Bronchial epithelial cell (primary cell): ENCODE data around the gene SEMA7A. TPM values are rescaled to one million over a fixed set of nuclear protein-coding genes. Genes with fewer than 3 reads are reported as not detected.

ENCODE experiments used
- DNase-seq: peaks from one replicate; pipeline ENCODE4 v3.0.0-alpha.2; 2010; ENCODE audit warnings: low read depth
- FAIRE-seq: peaks from 2 replicates; lab custom pipeline; 2011; peaks lifted over from hg19 to GRCh38; lab: Jason Lieb, UNC
- H3K27me3 ChIP-seq: 2 replicates; pipeline ENCODE4 v1.5.1; 2011; ENCODE audit warnings: low read length; ENCODE audit not compliant: control insufficient read depth, insufficient read depth
- H3K36me3 ChIP-seq: 2 replicates; pipeline ENCODE4 v1.5.1; 2011; ENCODE audit warnings: low read length; ENCODE audit not compliant: control insufficient read depth, insufficient read depth
- H3K4me3 ChIP-seq: 2 replicates; pipeline ENCODE4 v1.5.1; 2011; ENCODE audit warnings: mild to moderate bottlenecking, low read depth, low read length, control low read depth
- CTCF ChIP-seq: IDR thresholded peaks from 2 replicates; pipeline ENCODE4 v1.5.1; 2011; ENCODE audit warnings: mild to moderate bottlenecking, moderate library complexity, low read length, control low read depth, inconsistent platforms; ENCODE audit not compliant: insufficient read depth, severe bottlenecking
- total RNA-seq: library from RNA; depleted of rRNA; stranded (reverse); fragments of >200 nt; gene quantifications from 2 replicates; pipeline ENCODE4 v1.2.1, GENCODE V29; 2014

SEMA7A gene
- total RNA-seq, 1 donor from 2014 or later = 5.3 TPM

GRCh38 chr15:74380361-74381189 lies 53.2 kb downstream of the SEMA7A start:
- DNase-seq (no peak), FAIRE-seq (no peak)
- H3K27me3 ChIP-seq = no peaks in the 10 kb centered on the region
- TF ChIP-seq CTCF = no peak
- H3K4me3 ChIP-seq = no peak overlapping the region
- no peaks in the 10 kb centered on the region for H3K36me3 ChIP-seq

- Histone ChIP-seq H3K4me3 (no peak overlapping the region), H3K27me3 (no peaks in the 10 kb centered on the region), H3K36me3 (no peaks in the 10 kb centered on the region)
- FAIRE-seq (no peak), DNase-seq (peak; percentile 77)
- TF ChIP-seq CTCF = no peak
These were observed 54.9 kb downstream of the SEMA7A start for GRCh38 chr15:74378848-74379247.

GRCh38 chr15:74377831-74378766 lies 55.7 kb downstream of the SEMA7A start:
- FAIRE-seq = no peak
- no peak for TF ChIP-seq CTCF

GRCh38 chr15:74376825-74377581 lies 56.8 kb downstream of the SEMA7A start:
- DNase-seq (no peak), FAIRE-seq (no peak)
- no peak for TF ChIP-seq CTCF
- H3K4me3 ChIP-seq = no peak overlapping the region
- no peaks in the 10 kb centered on the region for H3K36me3 ChIP-seq
- no peaks in the 10 kb centered on the region for H3K27me3 ChIP-seq

More at GRCh38 chr15:74377831-74378766, 55.7 kb downstream of the SEMA7A start:
- Histone ChIP-seq H3K36me3 (no peaks in the 10 kb centered on the region), H3K4me3 (no peak overlapping the region), H3K27me3 (no peaks in the 10 kb centered on the region)
- DNase-seq = no peak

GRCh38 chr15:74376226-74376625 lies 57.5 kb downstream of the SEMA7A start:
- FAIRE-seq = no peak

More at GRCh38 chr15:74376226-74376625, 57.5 kb downstream of the SEMA7A start:
- TF ChIP-seq CTCF = no peak
- DNase-seq = no peak
- no peaks in the 10 kb centered on the region for H3K27me3 ChIP-seq
- no peaks in the 10 kb centered on the region for H3K36me3 ChIP-seq
- H3K4me3 ChIP-seq = no peak overlapping the region
